IPS-20b (cell line): ENCODE data around the gene KRTAP19-3.
"Not testable (repeated sequence)": the region's sequence is repeated elsewhere in the genome, so short reads cannot be mapped to it uniquely, and the experiment has no call there.

Experiments used
- H3K27ac ChIP-seq: one replicate; pipeline ENCODE4 v1.5.1; 2013; ENCODE audit warnings: low read length
- H3K27me3 ChIP-seq: 2 replicates; pipeline ENCODE4 v1.6.1; 2013; ENCODE audit warnings: mild to moderate bottlenecking, low read length, inconsistent platforms; ENCODE audit not compliant: insufficient read depth
- H3K36me3 ChIP-seq: 2 replicates; pipeline ENCODE4 v1.6.1; 2013; ENCODE audit warnings: low read depth, mild to moderate bottlenecking, inconsistent platforms, low read length, moderate library complexity; ENCODE audit not compliant: insufficient read depth
- H3K4me1 ChIP-seq: 2 replicates; pipeline ENCODE4 v1.6.1; 2013; ENCODE audit warnings: mild to moderate bottlenecking, control low read depth, inconsistent platforms, low read length, moderate library complexity; ENCODE audit not compliant: insufficient read depth
- H3K4me3 ChIP-seq: 2 replicates; pipeline ENCODE4 v1.5.1; 2013; ENCODE audit warnings: mild to moderate bottlenecking, low read length, inconsistent platforms
- H3K9ac ChIP-seq: 2 replicates; pipeline ENCODE4 v1.6.1; 2013; ENCODE audit warnings: low read depth, mild to moderate bottlenecking, inconsistent platforms, low read length, moderate library complexity
- H3K9me3 ChIP-seq: 2 replicates; pipeline ENCODE4 v1.6.1; 2013; ENCODE audit warnings: mild to moderate bottlenecking, low read depth, low read length, inconsistent platforms; ENCODE audit not compliant: insufficient read depth

KRTAP19-3 gene

DNA sequence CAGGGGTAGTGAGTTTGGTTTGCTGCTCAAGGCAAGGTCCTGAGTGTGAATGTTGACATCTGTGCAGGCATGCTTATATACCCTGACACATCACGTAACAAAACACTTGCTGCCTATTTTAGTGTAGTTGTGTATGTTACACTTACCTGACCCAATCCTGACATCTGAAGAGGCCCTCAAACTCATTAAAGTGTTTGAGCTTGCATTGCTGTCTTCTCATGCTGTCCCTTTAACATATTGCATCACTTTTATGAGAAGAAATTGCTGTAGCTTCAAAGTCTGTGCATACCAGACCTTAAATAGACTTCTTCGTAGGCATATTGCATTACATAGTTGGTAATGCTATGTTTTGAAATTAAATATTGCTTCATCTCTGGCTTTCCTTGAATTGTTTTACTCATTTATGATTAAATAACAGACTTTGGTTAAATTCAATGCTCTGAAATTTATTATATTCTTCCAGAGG lies at the start of gene KRTAP19-3:
Gene KRTAP19-3, minus strand, starts transcription at position 51 of the 466 bp plus-strand sequence. CDS start 56 bp downstream, outside the sequence.
- H3K4me3 ChIP-seq, result no peak within 1 kb of the TSS
- H3K27me3 ChIP-seq, result no peaks in the 10 kb centered on the region
- no peaks in the 10 kb centered on the region for H3K4me1 ChIP-seq
- no peak within 1 kb of the TSS for H3K9ac ChIP-seq
- no peak within 1 kb of the TSS for H3K27ac ChIP-seq
- H3K36me3 ChIP-seq, result no peaks in the 10 kb centered on the region
- peaks cover 10% of the 10 kb centered on the region; the same call in 1 of the 2 replicates for H3K9me3 ChIP-seq

DNA sequence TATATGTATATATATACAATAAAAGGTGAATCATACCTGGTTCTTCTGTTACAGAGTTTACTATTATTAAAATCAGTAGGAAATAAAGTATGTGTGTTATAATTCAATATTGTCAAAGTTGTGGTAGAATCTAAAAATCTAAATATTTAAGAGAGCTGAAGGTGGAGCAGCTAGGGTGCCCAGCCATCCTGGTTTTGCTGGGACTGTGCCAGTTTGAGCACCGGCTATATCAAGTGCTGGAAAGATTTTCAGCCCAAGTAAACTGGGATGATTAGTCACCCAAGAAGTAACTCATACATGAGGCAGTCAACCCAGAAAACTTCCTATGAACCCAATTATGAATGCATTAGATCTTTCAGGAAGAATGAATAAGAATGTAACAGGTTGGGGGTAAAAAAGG lies 27.1 kb upstream of the KRTAP19-3 start:
- Histone ChIP-seq H3K27me3 (no peaks in the 10 kb centered on the region), H3K4me3 (no peak overlapping the region), H3K4me1 (no peaks in the 10 kb centered on the region)

DNA sequence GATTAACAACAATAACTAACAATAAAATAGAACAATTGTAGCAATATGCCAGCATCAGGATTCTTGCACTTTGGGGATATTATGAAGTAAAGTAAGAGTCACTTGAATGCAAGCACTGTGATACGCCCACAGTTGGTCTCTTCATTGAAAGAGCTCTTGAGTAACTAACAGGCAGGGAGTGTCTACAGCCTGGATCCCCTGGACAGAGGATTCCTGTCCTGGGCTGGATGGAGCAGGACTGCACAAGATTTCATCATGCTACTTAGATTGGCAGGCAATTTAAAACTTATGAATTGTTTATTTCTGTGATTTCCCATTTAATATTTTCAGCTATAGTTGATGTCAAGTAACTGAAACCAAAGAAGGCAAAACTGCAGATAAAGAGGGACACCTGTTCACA lies 23.9 kb upstream of the KRTAP19-3 start:
- no peak overlapping the region for H3K27ac ChIP-seq
- no peaks in the 10 kb centered on the region for H3K4me1 ChIP-seq
- no peaks in the 10 kb centered on the region for H3K27me3 ChIP-seq
- no peaks in the 10 kb centered on the region for H3K36me3 ChIP-seq
- H3K9ac ChIP-seq, result no peak overlapping the region
- H3K4me3 ChIP-seq, result no peak overlapping the region
- no peaks in the 10 kb centered on the region for H3K9me3 ChIP-seq

More for the DNA sequence above, 27.1 kb upstream of the KRTAP19-3 start:
- H3K9ac ChIP-seq, result no peak overlapping the region
- no peaks in the 10 kb centered on the region for H3K36me3 ChIP-seq
- no peak overlapping the region for H3K27ac ChIP-seq
- no peaks in the 10 kb centered on the region for H3K9me3 ChIP-seq

DNA sequence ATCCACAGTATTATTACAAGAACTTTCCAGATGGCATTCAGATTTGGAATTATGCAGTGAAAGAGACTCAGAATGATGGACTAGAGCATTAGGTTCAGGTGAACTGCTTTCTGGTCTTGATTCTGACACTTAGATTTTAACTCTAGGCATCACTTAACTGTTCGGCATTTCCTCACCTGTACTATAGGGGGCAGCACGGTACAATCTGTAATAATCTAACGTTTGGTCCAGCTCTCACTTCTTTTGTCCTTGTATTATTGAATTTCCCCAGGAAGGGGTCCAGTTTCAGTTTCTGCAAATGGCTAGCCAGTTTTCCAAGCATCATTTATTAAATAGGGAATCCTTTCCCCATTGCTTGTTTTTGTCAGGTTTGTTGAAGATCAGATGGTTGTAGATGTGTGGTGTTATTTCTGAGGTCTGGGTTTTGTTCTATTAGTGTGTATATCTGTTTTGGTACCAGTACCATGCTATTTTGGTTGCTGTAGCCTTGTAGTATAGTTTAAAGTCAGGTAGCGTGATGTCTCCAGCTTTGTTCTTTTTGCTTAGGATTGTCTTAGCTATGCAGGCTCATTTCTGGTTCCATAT lies 13.9 kb upstream of the KRTAP19-3 start:
- not testable (repeated sequence) for H3K9ac ChIP-seq, H3K36me3 ChIP-seq, H3K4me1 ChIP-seq, H3K4me3 ChIP-seq, H3K27ac ChIP-seq, H3K27me3 ChIP-seq, H3K9me3 ChIP-seq

DNA sequence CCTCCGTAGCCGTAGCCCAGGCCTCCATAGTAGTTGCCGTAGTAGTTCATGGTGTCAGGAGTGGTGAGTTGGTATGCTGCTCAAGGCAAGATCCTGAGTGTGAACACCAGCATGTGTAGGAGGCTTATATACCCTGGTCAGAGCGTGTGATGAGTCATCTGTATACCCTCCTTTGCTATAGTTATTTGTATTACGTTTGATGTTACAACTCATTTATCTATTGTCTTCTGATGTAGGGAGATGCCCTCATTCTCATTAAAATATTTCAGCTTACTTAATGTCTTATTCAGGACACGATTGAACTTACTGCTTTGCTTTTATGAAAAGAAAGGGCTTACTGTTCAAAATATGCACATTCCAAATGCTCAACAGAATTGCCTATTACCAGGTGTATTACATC lies 10.2 kb upstream of the KRTAP19-3 start, which contains the start of gene KRTAP19-5:
Gene KRTAP19-5, minus strand, starts transcription at position 101 of the 400 bp plus-strand sequence. Its CDS starts 51 bp downstream, at position 50.
- Histone ChIP-seq H3K9me3 (no peaks in the 10 kb centered on the region), H3K36me3 (no peaks in the 10 kb centered on the region), H3K27me3 (no peaks in the 10 kb centered on the region), H3K4me1 (no peaks in the 10 kb centered on the region), H3K4me3 (no peak within 1 kb of the TSS), H3K9ac (no peak within 1 kb of the TSS), H3K27ac (no peak within 1 kb of the TSS)

DNA sequence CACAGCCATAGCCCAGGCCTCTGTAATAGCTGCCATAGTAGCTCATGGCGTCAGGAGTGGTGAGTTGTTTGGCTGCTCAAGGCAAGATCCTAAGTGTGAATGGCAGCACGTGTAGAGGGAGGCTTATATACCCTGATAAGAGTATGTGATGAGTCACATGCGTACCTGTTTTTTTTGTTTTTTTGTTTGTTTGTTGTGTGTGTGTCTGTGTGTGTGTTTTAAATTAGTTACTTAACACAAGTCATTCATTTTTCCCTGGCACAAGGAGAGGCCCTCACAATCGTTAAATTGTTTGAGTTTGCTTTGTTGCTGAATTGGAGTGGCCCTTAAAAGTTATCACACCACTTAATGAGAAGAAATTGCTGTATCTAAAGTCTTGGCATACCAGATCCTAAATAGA lies 5.3 kb upstream of the KRTAP19-3 start, which contains the start of gene KRTAP19-4:
Gene KRTAP19-4, minus strand, starts transcription at position 101 of the 400 bp plus-strand sequence. Its CDS starts 55 bp downstream, at position 46.
- no peaks in the 10 kb centered on the region for H3K9me3 ChIP-seq
- H3K27ac ChIP-seq, result no peak within 1 kb of the TSS
- no peaks in the 10 kb centered on the region for H3K27me3 ChIP-seq
- H3K4me1 ChIP-seq, result no peaks in the 10 kb centered on the region
- H3K4me3 ChIP-seq, result no peak within 1 kb of the TSS
- H3K9ac ChIP-seq, result no peak within 1 kb of the TSS
- no peaks in the 10 kb centered on the region for H3K36me3 ChIP-seq

DNA sequence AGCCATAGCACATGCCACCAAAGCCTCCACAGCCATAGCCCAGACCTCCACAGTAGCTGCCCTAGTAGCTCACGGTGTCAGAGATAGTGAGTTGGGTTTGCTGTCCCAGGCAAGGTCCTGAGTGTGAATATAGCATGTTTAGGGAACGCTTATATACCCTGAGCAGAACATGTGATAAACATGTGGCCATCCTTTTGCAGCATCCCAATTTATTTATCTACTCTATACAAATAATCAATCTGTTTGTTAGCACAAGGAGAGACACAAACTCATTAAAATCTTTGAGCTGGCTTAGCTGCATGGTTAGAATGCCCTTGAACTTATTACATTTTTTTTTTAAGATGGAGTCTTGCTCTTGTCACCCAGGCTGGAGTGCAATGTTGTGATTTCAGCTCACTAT lies 4.5 kb downstream of the KRTAP19-3 start, which contains the start of gene KRTAP19-2:
Gene KRTAP19-2, minus strand, starts transcription at position 101 of the 400 bp plus-strand sequence. Its CDS starts 88 bp downstream, at position 13.
- Histone ChIP-seq H3K9me3 (peaks cover 29% of the 10 kb centered on the region), H3K27ac (no peak within 1 kb of the TSS), H3K36me3 (no peaks in the 10 kb centered on the region), H3K4me3 (no peak within 1 kb of the TSS), H3K4me1 (no peaks in the 10 kb centered on the region), H3K27me3 (no peaks in the 10 kb centered on the region), H3K9ac (no peak within 1 kb of the TSS)

DNA sequence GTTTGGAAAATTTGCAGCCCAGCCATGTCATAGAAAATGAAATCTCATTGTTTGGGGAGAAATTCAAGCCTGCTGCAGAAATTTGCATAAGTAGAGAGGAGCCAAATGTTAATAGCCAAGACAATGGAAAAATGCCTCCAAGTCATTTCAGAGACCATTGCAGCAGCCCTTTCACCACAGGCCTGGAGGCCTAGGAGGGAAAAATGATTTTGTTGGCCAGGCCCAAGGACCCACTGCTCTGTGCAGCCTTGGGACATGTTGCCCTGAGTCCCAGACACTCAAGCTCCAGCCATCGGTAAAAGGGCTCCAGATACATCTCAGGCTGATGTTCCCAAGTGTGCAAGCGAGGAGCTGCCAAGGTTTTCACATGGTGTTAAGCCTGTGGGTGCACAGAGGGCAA lies 5.6 kb downstream of the KRTAP19-3 start:
- no peaks in the 10 kb centered on the region for H3K36me3 ChIP-seq
- H3K27me3 ChIP-seq, result no peaks in the 10 kb centered on the region
- H3K4me1 ChIP-seq, result no peaks in the 10 kb centered on the region

DNA sequence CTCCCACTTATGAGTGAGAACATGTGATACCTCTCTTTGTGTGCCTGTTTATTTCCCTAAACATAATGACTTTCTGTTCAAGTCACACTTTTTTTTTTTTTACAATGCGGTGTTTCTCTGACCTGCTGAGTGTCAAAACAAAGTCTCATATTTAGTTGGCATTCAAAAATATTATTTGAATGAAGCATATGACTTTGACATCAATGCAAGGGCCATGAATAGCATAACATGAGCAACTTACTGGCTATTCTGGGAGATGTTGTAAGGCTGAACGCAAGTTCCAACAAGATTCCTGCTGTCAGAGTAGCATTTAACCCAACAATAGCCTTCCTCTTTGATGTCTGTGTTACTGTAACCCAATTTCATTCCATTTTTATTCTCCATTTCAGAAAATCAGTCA lies 9.7 kb downstream of the KRTAP19-3 start:
- H3K9ac ChIP-seq, result no peak overlapping the region
- H3K27me3 ChIP-seq, result no peaks in the 10 kb centered on the region
- H3K4me3 ChIP-seq, result no peak overlapping the region
- H3K9me3 ChIP-seq, result peaks cover 20% of the 10 kb centered on the region
- H3K27ac ChIP-seq, result no peak overlapping the region
- no peaks in the 10 kb centered on the region for H3K36me3 ChIP-seq
- no peaks in the 10 kb centered on the region for H3K4me1 ChIP-seq

More for the DNA sequence above, 5.6 kb downstream of the KRTAP19-3 start:
- Histone ChIP-seq H3K9me3 (peaks cover 29% of the 10 kb centered on the region), H3K4me3 (no peak overlapping the region), H3K27ac (no peak overlapping the region), H3K9ac (no peak overlapping the region)

DNA sequence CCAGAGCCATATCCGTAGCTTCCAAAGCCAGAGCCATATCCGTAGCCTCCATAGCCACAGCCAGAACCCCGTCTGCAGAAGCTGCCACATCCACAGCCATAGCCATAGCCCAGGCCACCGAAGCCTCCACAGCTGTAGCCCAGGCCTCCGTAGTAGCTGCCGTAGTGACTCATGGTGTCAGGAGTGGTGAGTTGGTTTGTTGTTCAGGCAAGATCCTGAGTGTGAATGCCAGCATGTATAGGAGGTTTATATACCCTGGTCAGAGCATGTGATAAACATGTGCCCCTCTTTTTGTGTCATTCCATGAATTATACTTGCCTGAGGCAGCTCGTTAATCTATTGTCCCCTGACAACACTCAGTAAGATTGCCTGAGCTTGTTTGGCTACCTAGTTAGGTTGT lies 11.7 kb downstream of the KRTAP19-3 start, which contains the start of gene KRTAP19-1:
Gene KRTAP19-1, minus strand, starts transcription at position 223 of the 400 bp plus-strand sequence. Its CDS starts 50 bp downstream, at position 173.
- Histone ChIP-seq H3K36me3 (no peaks in the 10 kb centered on the region), H3K27me3 (no peaks in the 10 kb centered on the region), H3K9ac (no peak within 1 kb of the TSS), H3K9me3 (peaks cover 3% of the 10 kb centered on the region; the same call in 1 of the 2 replicates), H3K27ac (no peak within 1 kb of the TSS), H3K4me1 (no peaks in the 10 kb centered on the region), H3K4me3 (no peak within 1 kb of the TSS)

DNA sequence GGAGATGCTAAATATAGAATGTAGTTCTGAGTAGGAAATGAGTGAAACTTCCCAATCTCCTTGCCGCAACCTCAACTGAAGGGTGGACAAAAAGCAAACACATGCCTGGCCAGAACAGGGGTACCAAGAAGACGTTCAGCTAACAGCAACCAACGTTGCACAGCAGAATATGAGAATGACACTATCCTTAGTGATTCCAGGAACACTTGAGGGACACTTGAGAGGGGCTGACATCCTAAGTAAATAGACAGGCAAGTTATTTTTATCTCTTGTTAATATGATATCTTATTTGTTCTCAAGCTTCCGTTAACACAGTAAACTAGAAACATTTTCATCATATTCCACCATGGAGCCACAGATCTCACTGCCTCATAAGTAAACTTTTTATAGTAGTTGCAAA lies 12.6 kb downstream of the KRTAP19-3 start:
- no peaks in the 10 kb centered on the region for H3K9me3 ChIP-seq
- H3K4me1 ChIP-seq, result no peaks in the 10 kb centered on the region
- no peaks in the 10 kb centered on the region for H3K36me3 ChIP-seq
- H3K27me3 ChIP-seq, result no peaks in the 10 kb centered on the region
- no peak overlapping the region for H3K9ac ChIP-seq
- no peak overlapping the region for H3K27ac ChIP-seq
- no peak overlapping the region for H3K4me3 ChIP-seq

DNA sequence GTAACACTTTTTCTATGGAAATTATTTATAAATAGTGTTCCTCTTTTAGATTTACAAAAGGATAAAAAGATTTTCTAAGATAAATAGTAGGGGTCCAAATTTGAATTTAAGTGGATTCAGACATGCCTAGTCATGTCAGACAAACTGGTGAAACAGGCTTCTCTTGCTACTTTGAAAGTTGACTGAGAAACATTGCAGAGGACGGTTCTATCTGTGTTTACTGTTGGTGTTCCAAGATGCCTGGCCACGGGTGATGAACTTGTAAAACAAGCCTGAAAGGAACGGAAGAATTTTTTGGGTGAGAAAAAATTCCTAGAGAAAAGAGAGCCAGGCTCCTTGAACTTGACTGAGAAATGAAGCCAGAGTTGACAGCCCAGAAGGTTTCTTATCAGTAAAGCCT lies 13.8 kb downstream of the KRTAP19-3 start:
- Histone ChIP-seq H3K4me1 (no peaks in the 10 kb centered on the region), H3K9me3 (no peaks in the 10 kb centered on the region), H3K9ac (no peak overlapping the region), H3K36me3 (no peaks in the 10 kb centered on the region), H3K27ac (no peak overlapping the region), H3K4me3 (no peak overlapping the region), H3K27me3 (no peaks in the 10 kb centered on the region)
